Measurements from ENCODE around the gene RNF44.

The RNF44 gene

GRCh38 chr5:176534640-176535039 lies 2.6 kb downstream of the RNF44 start:
- DNase-seq, result no peak

- DNase-seq, result no peak
These were observed 3.1 kb downstream of the RNF44 start for GRCh38 chr5:176533894-176534611.

- no peak for DNase-seq
These were observed 3.8 kb downstream of the RNF44 start for GRCh38 chr5:176533390-176533789.

- no peak for DNase-seq
These were observed 4.4 kb downstream of the RNF44 start for GRCh38 chr5:176532795-176533194.

- DNase-seq, result no peak
These were observed 5.2 kb downstream of the RNF44 start for GRCh38 chr5:176531902-176532493.

- DNase-seq, result peak; percentile 72
These were observed 6.0 kb downstream of the RNF44 start for GRCh38 chr5:176530983-176531901.

GRCh38 chr5:176530393-176530982 lies 6.7 kb downstream of the RNF44 start:
- no peak for DNase-seq

GRCh38 chr5:176529741-176530141 lies 7.5 kb downstream of the RNF44 start:
- no peak for DNase-seq

- no peak for DNase-seq
These were observed 8.0 kb downstream of the RNF44 start for GRCh38 chr5:176529116-176529740.

GRCh38 chr5:176528761-176529115 lies 8.5 kb downstream of the RNF44 start:
- no peak for DNase-seq

- DNase-seq, result no peak
These were observed 8.9 kb downstream of the RNF44 start for GRCh38 chr5:176528301-176528700.

GRCh38 chr5:176527246-176528222 lies 9.7 kb downstream of the RNF44 start:
- no peak for DNase-seq

- DNase-seq, result no peak
These were observed 10.7 kb downstream of the RNF44 start for GRCh38 chr5:176526462-176526861.

- no peak for DNase-seq
These were observed 11.5 kb downstream of the RNF44 start for GRCh38 chr5:176525677-176526076.

GRCh38 chr5:176524987-176525386 lies 12.2 kb downstream of the RNF44 start:
- DNase-seq, result no peak

GRCh38 chr5:176524138-176524537 lies 13.1 kb downstream of the RNF44 start:
- DNase-seq, result no peak

- no peak for DNase-seq
These were observed 15.4 kb downstream of the RNF44 start for GRCh38 chr5:176521699-176522263.

- DNase-seq, result no peak
These were observed 15.9 kb downstream of the RNF44 start for GRCh38 chr5:176521286-176521685.

GRCh38 chr5:176519810-176520720 lies 17.1 kb downstream of the RNF44 start:
- DNase-seq, result no peak

GRCh38 chr5:176517053-176517661 lies 20.0 kb downstream of the RNF44 start:
- DNase-seq, result no peak

All from left hindlimb (tissue), 1 donor.